ENCODE measurements around the gene MIER2.
A peak's percentile ranks its signal among the peaks of the same experiment; 100 is the strongest.

MIER2 gene

DNA sequence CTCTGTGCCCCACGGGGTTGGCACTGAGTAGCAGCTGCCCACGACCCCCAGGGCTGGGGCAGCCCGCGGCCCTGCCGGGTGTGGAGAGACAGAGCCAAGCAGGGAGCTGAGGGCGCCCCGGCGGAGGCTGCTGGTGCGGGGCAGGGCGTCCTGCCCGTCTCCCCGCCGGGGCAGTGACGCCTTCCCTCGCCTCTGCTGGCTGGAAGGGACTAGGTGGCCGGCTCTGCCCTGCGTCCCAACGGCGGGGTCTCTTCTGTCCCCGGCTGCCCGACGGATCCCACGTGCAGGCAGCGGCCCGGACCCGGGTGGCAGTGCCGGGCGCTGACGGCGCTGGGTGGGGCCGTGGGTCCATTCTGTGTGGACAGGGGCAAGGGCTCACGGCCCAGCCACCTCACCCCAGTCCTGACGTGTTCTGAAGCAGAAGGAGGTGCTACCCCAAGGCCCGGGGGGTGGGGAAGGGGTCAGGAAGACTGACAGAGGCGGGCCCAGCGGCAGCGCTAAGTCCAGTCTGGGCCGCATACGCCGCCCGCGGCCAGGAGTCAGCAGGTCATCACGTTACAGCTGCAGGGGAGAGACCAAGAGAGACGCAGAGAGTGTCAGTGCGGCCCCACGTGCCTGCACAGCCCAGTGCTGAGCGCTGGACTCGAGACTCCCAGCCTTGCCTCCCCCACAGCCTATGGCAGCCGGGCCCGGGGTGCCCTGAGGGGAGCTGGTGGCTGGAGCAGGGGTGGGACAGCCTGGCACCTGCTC lies 38.3 kb downstream of the MIER2 start:
- DNase-seq, result no peak

- no peak for DNase-seq
These were observed 39.1 kb downstream of the MIER2 start for GRCh38 chr19:305240-306150.

GRCh38 chr19:296476-297225 lies 47.9 kb downstream of the MIER2 start:
- no peak for DNase-seq

GRCh38 chr19:295687-296370 lies 48.8 kb downstream of the MIER2 start:
- no peak for DNase-seq

DNA sequence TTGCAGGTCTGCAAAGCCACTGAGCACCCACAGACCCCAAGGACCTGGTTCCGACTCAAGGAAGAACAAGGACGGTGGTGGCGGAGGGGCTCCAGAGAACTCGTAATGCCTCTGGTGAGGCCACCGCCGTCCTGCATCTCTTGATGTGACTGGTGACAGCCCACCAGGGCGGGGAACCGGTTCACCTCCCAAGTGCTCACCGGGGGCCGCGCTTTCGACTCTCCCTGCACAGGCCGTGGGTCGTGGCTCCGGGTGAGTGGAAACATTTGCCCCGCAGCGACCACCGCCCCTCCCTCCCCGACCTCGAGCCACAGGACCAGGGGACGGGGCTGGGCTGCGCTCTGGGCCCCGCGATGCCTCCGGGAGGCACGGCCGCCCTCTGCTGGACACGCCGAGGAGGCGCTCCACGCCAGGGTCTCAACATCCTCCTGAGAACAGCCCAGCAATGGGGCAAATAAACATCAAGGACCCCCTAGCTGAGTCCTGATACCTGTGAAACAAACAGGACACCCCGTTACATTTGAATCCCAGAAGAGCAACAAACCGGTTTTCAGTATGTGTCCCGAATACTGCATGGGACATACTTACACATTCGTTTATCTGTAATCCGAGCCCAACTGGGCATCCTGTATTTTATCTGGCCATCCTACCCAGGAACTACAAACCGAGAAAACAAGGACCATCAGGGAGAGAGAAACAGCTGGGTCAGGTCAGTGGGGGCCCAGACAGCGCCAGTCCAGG lies 49.5 kb downstream of the MIER2 start:
- DNase-seq, result peak; percentile 38

GRCh38 chr19:294341-294945 lies 50.2 kb downstream of the MIER2 start:
- DNase-seq, result no peak

GRCh38 chr19:293436-294110 lies 51.0 kb downstream of the MIER2 start:
- DNase-seq, result no peak

DNA sequence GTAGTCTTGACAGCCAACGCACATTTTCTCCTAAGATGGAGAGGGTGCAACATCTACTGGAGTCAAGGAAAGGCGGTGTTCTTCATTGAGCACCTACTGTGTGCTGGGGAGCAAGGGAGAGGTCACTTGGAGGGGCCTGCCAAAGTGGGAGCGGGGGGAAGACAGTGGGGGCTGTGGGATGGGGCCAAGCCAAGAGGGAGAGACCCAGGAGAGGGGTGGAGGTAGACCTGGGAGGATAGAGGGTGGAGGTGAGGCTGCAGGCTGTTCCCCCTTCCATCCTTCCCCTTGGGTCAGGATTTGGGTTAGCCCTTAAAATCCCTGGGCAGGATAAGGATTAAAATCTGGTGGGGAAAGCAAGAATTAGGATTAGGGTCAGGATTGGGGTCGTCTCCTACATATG lies 51.6 kb downstream of the MIER2 start:
- DNase-seq, result no peak

GRCh38 chr19:292281-292884 lies 52.2 kb downstream of the MIER2 start:
- DNase-seq, result no peak

GRCh38 chr19:291561-292280 lies 52.9 kb downstream of the MIER2 start:
- DNase-seq, result no peak

GRCh38 chr19:291006-291521 lies 53.5 kb downstream of the MIER2 start, which contains the start of gene PLPP2:
TSS of gene PLPP2 (minus strand) at chr19:291403. CDS start at chr19:291336, 67 bp downstream.
- DNase-seq, result no peak

DNA sequence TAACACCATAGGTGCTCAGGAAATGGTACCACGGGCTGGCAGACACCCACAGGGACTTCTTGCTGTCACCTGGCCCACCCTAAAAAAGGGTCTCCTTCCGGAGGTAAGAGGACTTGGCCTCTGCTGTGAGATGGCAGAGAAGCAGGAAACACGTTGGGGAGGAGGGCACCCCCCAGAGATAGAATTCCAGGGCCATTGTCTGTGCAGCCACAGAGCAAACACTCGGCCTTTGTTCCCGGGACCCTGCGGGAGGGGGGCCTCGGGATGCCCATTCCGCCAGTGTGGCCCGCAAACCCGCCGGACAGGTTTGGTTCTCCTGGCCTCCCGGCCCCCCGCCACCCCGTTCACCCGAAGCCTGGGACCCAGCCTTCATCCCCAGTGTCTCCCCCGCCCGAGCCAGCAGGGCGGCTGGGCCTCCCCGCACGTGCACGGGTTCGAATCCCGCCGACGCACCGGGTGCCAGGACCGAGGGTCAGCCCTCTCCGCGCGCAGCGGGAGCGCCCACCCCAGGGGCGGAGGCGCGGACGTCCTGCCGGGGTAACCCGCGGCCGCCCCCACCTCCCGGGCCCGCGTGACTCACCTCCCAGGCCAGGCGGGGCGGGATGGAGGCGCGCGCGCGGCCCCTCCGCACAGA lies 54.1 kb downstream of the MIER2 start:
- no peak for DNase-seq

DNA sequence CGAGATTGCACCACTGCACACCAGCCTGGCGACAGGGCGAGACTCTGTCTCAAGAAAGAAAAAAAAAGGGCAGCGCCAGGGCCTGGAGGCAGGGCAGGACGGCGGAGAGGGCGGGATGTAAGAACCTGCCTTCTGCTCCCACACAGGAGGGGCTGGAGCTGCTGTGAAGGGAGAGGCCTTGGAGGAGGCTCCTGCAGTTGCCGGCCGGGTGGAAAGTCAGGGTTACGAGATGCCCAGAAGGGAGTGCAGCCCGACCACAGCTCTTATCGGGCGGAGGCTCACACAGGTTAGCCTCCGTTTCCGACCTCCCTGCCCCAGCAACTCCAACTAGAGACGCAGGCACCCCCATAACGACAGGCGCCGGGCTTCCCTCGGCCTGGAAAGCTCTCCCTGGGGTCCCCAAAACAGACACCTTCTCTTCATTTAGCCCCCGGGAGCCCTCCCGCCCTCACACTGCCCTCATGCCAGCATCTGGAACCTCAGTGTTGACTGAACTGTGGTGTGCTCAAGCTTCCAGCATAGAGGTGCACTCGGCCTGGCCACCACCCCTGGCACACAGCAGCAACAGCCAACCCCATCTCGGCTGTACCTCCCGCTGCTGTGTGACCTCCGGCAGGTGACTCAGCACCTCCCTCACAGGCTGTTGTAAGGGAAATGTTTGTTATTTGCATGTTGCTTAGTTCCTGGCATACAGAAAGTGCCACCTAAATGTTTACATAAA lies 54.8 kb downstream of the MIER2 start:
- peak; percentile 60 for DNase-seq

- no peak for DNase-seq
These were observed 55.7 kb downstream of the MIER2 start for GRCh38 chr19:288911-289310.

DNA sequence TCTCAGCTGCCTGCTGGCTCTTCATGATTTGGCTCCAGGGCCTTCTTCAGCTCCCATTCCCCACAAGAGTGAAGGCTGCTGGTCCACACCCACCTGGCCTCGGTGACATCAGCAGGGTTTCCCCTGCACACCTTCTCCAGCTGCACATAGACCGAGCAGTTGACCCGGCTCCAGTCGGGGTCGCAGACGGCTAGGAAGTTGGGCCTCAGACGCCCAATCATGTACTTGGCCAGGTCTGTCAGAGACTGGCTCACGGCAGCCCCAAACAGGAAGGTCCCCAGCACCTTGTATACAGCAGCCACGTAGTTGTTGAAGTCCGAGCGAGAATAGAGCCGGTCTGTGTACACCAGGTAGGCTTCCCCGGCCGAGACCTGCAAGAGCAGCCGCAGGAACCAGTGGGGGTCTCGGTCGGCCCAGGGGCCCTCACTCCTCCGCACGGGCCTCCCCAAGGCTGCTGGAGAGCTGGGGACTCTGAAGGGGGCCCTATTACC lies 57.2 kb downstream of the MIER2 start:
- DNase-seq, result no peak

DNA sequence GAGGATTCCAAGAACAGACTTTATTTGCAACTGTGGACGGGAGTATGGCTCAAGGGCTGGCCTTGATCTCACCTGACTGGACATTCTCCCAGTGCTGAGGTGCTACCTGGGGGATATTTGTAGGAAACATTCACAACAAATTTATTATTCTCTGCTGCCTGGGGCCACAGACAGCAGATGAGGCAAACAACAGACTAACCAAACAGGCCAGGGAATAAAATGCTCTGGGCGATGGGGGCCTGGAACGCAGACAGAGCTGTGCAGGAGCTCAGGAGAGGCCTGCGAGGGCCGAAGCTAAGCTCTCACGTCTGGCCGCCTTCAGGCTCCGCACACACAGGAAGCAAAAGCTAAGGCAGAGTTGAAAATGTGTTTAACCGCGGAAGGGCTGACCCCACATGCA lies 61.2 kb downstream of the MIER2 start:
- no peak for DNase-seq

DNA sequence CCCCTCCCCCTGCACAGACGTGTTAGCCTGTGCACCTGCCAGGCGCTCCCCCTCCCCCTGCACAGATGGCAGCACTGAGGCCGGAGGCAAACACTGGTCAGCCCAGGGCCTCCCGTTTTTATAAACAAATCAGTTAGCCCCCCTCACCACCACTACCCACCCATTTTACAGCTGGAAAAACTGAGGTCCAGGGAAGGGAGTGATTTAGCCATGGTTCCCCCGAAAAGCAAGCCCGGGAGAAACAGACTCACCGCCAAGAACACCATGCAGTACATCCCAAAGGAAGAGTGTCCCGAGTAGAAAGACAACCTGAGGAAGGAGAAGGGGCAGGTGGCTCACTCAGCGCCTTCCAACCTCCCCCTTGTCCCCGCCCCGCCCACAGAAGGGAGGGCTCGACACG lies 62.1 kb downstream of the MIER2 start:
- DNase-seq, result no peak

DNA sequence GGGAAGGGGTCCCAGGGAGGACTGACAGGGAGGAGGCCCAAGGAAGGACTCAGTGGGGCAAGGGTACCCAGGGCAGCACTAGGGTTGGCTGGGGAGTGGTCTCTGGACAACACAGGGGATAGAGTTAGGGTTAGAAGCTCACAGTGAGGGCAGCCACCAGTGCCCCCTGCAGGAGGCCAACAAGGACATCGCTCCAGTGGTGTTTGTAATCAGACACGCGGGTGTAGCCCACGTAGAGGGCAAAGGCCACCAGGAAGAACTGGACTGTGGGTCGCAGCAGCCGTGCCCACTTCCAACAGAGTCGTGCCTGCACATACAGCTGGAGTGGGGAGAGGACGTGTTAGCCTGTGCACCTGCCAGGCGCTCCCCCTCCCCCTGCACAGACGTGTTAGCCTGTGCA lies 62.6 kb downstream of the MIER2 start:
- no peak for DNase-seq
